HG02623 (cell line): ENCODE data around the gene BRINP2.
"Not testable (repeated sequence)": the region's sequence is repeated elsewhere in the genome, so short reads cannot be mapped to it uniquely, and the experiment has no call there.

Experiments used
- ATAC-seq: cut with Tn5 transposase; IDR thresholded peaks from one replicate; pipeline ENCODE4 v1.9.1; 2021; ENCODE audit warnings: moderate library complexity; ENCODE audit not compliant: unreplicated experiment

Gene BRINP2

DNA sequence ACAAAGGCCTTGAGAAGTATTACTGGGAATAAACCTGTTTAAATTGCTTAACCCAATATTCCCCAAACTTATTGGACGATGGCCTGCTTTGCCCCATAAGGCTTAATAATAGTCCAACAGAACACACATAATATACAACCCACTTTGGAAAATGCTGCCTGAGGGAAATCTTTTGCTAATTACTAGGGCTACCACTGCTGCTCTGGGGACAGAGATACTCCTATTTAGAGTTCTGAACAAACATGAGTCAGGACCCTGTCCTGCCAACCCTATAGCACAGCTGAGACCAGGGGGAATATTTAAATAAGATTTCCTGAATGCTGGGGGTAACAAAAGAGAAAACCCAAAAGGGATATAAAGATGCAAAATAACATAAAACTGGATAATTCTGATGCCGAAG lies 139.1 kb downstream of the BRINP2 start:
- no peak for ATAC-seq

DNA sequence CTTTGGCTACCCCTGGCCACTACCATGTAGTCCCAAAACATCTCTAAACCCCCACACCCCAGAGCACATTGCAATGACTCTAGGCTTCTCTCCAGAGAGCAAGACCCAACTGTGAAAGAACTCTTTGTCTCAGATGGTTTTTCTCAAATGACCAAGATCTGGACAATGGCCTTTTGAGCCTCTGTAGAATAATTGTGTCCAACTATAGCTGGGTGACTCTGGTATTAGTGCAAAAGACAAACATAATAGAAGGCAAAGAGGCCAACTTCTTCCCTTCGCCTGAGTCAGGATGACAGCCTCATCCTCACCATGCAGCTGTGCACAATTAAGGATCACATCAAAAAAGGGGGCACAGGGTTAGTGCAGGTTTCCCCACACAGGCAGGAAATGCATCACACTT lies 139.6 kb downstream of the BRINP2 start:
- ATAC-seq, result no peak

DNA sequence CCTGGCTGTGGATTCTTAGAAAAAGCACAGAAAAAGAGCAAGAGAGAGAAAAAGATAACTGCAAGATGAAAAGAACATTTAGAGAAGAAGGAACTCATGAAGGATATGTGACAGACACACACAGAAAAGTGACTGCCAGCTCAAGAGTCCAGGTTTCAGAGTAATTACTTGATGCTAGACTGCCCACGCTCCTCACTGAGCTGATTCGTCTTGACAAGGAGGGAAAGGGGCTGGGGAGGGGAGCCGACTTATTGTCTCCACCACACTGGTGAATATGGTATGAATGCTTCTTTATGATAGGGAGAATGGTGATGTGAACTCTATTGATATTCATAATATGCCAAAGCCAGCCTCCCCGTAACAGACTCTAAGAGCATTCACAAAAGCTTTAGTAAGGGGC lies 140.4 kb downstream of the BRINP2 start:
- no peak for ATAC-seq

DNA sequence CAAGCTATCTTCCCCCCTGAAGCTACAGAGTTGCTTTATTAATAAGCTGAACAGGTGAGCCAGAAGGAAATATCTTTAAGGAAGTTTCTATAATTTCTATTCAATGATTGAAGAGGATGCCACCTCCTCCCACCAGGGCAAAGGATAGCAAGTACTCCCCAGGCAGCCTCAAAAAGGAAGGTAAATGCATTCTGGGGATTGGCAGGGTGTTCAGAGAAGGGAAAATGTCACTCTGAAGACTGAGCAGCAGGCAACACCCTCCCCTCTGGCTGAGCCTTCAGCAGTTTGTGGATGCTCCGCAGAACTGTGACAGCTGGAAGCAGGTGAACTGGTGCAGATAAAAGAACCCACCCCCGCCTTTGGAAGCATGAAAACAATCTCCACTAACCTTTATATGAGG lies 140.8 kb downstream of the BRINP2 start:
- ATAC-seq, result no peak

DNA sequence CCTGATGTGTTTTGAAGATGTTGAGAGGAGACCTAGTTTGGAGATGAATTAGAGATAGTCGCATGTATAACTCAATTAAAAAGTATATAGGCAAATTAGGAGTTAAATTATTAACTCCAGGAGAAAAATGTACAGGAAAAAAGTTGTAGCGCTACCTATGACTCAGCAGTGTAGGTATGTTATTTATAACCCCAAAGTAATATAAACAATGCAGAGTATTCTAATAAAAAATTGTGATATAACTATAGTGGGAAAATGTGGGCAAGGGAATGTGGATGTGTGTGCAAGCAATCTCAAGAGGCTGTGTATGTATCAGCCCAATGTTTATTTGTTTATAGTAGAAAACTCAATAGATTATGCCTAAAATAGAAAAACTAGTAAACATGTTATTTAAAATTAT lies 144.5 kb downstream of the BRINP2 start:
- ATAC-seq, result no peak

DNA sequence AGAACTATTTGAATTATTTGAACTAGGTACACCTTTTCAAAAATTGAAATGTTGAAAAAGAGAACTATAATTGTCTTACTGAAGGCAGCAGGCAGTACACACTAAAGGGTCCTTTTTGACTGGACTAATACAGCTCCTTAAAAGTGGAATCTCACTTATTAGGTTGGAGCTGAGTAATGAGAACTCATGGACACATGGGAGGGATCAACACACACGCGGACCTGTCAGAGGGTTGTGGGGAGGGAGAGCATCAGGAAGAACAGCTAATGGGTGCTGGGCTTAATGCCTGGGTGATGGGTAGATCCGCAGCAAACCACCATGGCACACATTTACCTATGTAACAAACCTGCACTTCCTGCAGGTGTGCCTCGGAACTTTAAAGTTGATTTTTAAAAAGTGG lies 145.0 kb downstream of the BRINP2 start:
- ATAC-seq, result no peak

DNA sequence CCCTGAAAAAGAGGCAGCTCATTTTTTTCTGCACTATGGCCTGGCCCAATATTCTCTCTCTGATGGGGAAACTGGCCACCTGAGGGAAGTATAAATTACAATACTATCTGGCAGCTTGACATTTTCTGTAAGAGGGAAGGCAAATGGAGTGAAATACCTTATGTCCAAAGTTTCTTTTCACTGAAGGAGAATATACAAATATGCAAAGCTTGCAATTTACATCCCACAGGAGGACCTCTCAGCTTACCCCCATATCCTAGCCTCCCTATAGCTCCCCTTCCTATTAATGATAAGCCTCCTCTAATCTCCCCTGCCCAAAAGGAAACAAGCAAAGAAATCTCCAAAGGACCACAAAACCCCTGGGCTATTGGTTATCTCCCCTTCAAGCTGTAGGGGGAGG lies 150.7 kb downstream of the BRINP2 start:
- ATAC-seq, result not testable (repeated sequence)

DNA sequence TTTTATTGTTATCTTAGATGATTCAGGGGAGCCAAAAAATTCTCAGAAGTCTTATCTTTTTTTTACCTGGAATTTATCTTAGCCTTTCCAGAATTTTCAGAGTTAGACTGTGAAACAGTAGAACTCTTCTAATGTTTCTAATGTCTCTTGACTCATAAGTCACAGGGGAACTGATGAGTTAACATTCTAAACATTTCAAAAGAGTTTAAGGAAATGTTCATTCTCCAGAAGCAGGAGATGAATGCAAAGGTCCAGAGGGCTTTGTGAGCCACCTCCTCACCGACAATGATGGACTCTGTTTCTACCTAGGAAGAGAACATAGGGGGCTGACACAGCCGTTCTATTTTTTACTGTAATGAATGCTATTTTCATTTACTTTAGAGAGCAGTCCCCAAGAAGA lies 157.5 kb downstream of the BRINP2 start:
- no peak for ATAC-seq

DNA sequence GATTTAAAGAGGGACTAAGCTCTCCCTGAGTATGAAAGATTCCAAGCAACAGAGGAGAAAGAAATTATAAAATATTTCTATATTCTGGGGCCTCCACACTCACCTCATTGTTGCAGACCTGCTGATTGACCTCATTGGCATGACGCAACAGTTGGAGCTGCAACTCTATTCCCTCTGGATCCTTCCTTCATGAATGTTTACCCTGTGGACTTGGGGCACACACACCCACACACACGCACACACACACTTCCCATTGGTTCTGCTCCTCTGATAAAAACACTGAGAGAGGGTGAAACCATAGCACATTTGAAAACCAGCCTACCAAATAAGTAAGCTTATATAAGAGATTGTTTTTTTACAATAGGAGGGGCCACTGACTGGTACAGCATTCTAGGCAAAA lies 159.1 kb downstream of the BRINP2 start:
- ATAC-seq, result no peak
